ENCODE data around the gene S100A14. TPM values are rescaled to one million over a fixed set of nuclear protein-coding genes. Genes with fewer than 3 reads are reported as not detected.
A peak's percentile ranks its signal among the peaks of the same experiment; 100 is the strongest.

S100A14 gene
- total and polyA plus RNA-seq, 2 experiments from 2014 or later = 0.31 to 2.1 TPM

DNA sequence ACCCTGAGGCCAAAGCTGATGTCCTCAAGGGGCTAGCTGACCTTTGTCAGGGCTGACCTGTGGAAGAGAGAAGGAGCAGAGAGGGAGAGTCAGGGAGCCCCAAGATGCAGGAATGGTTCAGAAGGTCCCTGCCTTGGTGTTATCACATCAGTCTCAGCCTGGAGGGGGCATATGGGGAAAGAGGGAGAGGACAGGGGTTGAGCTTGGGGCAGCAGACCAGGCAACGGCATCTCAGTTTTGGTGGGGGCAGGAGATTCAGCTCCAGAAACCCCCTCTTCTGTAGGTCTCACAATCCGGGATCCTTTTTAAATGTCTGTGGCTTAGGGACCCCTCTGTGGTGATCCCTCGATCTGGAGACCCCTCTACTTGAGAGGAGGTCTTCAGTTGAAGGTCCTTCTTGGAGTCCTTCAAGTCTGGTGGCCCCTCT, 10.4 kb upstream of the S100A14 start:
- Histone ChIP-seq H3K27me3 (replicated peaks; ENCODE audit: insufficient read depth) (no peaks in the 10 kb centered on the region), H3K79me2 (ENCODE audit: insufficient read depth) (peaks cover 53% of the 10 kb centered on the region), H4K20me1 (ENCODE audit: insufficient read depth) (no peaks in the 10 kb centered on the region), H3K9me2 (ENCODE audit: insufficient read depth) (no peaks in the 10 kb centered on the region), H3F3A (ENCODE audit: insufficient read depth) (peaks cover 20% of the 10 kb centered on the region), H3K9ac (peak overlapping the region; percentile 95), H3K9me3 (ENCODE audit: low read depth) (no peaks in the 10 kb centered on the region), H3K4me3 (peak overlapping the region; percentile 85), H3K27ac (peak overlapping the region; percentile 95), H3K4me1 (ENCODE audit: insufficient read depth) (peaks cover 27% of the 10 kb centered on the region), H2AFZ (peak overlapping the region; percentile 74), H3K4me2 (ENCODE audit: unreplicated experiment) (peak overlapping the region; percentile 99), H3K36me3 (ENCODE audit: low read depth) (peaks cover 21% of the 10 kb centered on the region; the same call in 1 of the 2 replicates)
- DNase-seq = peak; percentile 22
- TF ChIP-seq EZH2phosphoT487 (IDR thresholded peaks at IDR 0.05; ENCODE audit: insufficient read depth, low read depth) = no peak
- no peak for TF ChIP-seq EZH2 (IDR thresholded peaks at IDR 0.05; ENCODE audit: insufficient read depth, poor library complexity, severe bottlenecking)
- 2 to 4% methylated on average over 3 of the region's 3 CpGs for WGBS, 2 experiments (ENCODE audit: low coverage in 1 of 2, low lambda C conversion rate in 2 of 2, missing lambda C conversion rate in 2 of 2)
- in situ Hi-C loops (cut with MboI) = no loop called here

DNA sequence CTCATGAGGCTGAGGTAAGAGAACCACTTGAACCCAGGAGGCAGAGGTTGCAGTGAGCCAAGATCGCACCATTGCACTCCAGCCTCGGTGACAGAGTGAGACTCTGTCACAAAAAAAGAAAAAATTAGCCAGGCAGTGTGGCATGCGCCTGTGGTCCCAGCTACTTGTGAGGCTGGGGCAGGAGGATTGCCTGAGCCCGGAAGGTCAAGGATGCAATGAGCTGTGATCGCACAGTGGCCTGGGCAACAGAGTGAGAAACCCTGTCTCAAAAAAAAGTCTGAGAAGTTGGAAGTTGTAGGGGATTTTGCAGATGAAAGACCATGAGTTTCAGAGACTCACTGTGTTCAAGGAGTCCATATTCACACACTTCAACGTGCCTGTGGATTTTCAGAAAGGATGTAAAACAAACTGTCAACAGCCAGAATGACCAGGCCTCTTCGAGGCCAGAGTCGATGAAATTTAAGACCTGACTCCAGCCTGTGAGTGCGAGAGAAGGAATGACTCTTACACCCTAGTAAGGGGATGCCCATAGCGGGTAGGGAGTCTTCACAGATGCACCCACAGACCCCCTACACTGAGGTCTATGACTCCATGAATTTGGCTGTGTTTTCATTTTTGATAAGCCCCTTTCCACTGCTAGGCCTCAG, 9.0 kb upstream of the S100A14 start:
- H3K9ac ChIP-seq = peak overlapping the region; percentile 29; the same call in 1 of the 2 replicates
- H3F3A ChIP-seq (ENCODE audit: insufficient read depth) = peaks cover 21% of the 10 kb centered on the region
- H3K79me2 ChIP-seq (ENCODE audit: insufficient read depth) = peaks cover 53% of the 10 kb centered on the region
- no peaks in the 10 kb centered on the region for H3K27me3 ChIP-seq (replicated peaks; ENCODE audit: insufficient read depth)
- H3K9me3 ChIP-seq (ENCODE audit: low read depth) = no peaks in the 10 kb centered on the region
- peak overlapping the region; percentile 99 for H3K4me2 ChIP-seq (ENCODE audit: unreplicated experiment)
- peaks cover 23% of the 10 kb centered on the region for H3K4me1 ChIP-seq (ENCODE audit: insufficient read depth)
- H4K20me1 ChIP-seq (ENCODE audit: insufficient read depth) = no peaks in the 10 kb centered on the region
- WGBS, 2 experiments (ENCODE audit: low coverage in 1 of 2, low lambda C conversion rate in 2 of 2, missing lambda C conversion rate in 2 of 2) = 91 to 94% methylated on average over 10 of the region's 10 CpGs
- H3K27ac ChIP-seq = peak overlapping the region; percentile 23; the same call in 1 of the 2 replicates
- TF ChIP-seq EZH2 (IDR thresholded peaks at IDR 0.05; ENCODE audit: insufficient read depth, poor library complexity, severe bottlenecking) = no peak
- TF ChIP-seq EZH2phosphoT487 (IDR thresholded peaks at IDR 0.05; ENCODE audit: insufficient read depth, low read depth) = no peak
- peak overlapping the region; percentile 85 for H3K4me3 ChIP-seq
- peaks cover 28% of the 10 kb centered on the region for H3K36me3 ChIP-seq (ENCODE audit: low read depth)
- no peak overlapping the region for H2AFZ ChIP-seq
- in situ Hi-C loops (cut with MboI) = no loop called here
- no peak for DNase-seq
- no peaks in the 10 kb centered on the region for H3K9me2 ChIP-seq (ENCODE audit: insufficient read depth)

DNA sequence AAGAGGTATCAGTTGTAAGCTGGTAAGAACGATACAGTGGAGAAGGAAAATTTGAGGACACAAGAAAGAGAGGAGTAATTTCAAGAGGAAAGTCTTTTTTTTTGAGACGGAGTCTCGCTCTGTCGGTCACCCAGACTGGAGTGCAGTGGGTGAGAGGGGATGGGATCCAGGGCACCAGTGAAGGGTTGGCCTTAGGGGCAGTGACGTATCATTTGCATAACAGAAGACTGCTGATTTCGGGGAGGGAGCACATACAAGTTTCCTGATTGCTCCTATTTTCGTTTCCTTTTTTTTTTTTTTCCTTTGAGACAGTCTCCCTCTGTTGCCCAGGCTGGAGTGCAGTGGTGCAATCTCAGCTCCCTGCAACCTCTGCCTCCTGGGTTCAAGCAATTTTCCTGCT, 7.0 kb upstream of the S100A14 start:
- Histone ChIP-seq H3K79me2 (ENCODE audit: insufficient read depth) (peaks cover 53% of the 10 kb centered on the region), H3K4me3 (no peak overlapping the region)
- in situ Hi-C loops (cut with MboI) = no loop called here

DNA sequence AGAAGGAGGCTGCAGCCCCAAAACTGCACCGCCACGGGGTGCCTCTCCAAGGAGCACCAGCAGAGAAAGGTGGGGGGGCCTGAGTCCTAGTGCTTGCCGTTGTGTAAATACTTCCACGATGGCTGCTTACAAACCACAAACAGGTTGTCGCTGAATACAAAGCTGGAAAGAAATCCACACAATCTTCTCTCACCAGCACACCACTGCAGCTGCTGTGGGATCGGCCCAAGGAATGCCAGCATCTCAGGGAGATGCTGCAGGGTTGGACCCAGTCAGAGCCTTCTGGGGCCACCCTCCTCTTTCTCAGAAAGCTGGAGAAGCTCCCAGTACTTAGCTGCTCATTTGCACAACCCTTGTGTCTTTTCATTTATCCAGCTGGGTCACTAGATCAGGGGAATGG, 3.0 kb upstream of the S100A14 start:
- H3F3A ChIP-seq (ENCODE audit: insufficient read depth) = peaks cover 52% of the 10 kb centered on the region
- in situ Hi-C loops (cut with MboI) = no loop called here
- no peaks in the 10 kb centered on the region for H3K9me3 ChIP-seq (ENCODE audit: low read depth)
- no peak overlapping the region for H3K9ac ChIP-seq
- DNase-seq = no peak
- peaks cover 17% of the 10 kb centered on the region for H3K4me1 ChIP-seq (ENCODE audit: insufficient read depth)
- no peaks in the 10 kb centered on the region for H4K20me1 ChIP-seq (ENCODE audit: insufficient read depth)
- no peaks in the 10 kb centered on the region for H3K27me3 ChIP-seq (replicated peaks; ENCODE audit: insufficient read depth)
- TF ChIP-seq EZH2 (IDR thresholded peaks at IDR 0.05; ENCODE audit: insufficient read depth, poor library complexity, severe bottlenecking) (no peak), EZH2phosphoT487 (IDR thresholded peaks at IDR 0.05; ENCODE audit: insufficient read depth, low read depth) (no peak)
- H3K27ac ChIP-seq = no peak overlapping the region
- 93 to 96% methylated on average over 6 of the region's 6 CpGs for WGBS, 2 experiments (ENCODE audit: low coverage in 1 of 2, low lambda C conversion rate in 2 of 2, missing lambda C conversion rate in 2 of 2)
- peaks cover 26% of the 10 kb centered on the region for H3K79me2 ChIP-seq (ENCODE audit: insufficient read depth)
- H3K9me2 ChIP-seq (ENCODE audit: insufficient read depth) = no peaks in the 10 kb centered on the region
- peaks cover 25% of the 10 kb centered on the region for H3K36me3 ChIP-seq (ENCODE audit: low read depth)
- no peak overlapping the region for H3K4me2 ChIP-seq (ENCODE audit: unreplicated experiment)
- no peak overlapping the region for H3K4me3 ChIP-seq
- H2AFZ ChIP-seq = no peak overlapping the region

More for the DNA sequence above, 7.0 kb upstream of the S100A14 start:
- no peaks in the 10 kb centered on the region for H3K9me3 ChIP-seq (ENCODE audit: low read depth)
- peaks cover 39% of the 10 kb centered on the region for H3K36me3 ChIP-seq (ENCODE audit: low read depth)
- H2AFZ ChIP-seq = no peak overlapping the region
- no peak overlapping the region for H3K4me2 ChIP-seq (ENCODE audit: unreplicated experiment)
- no peak for TF ChIP-seq EZH2 (IDR thresholded peaks at IDR 0.05; ENCODE audit: insufficient read depth, poor library complexity, severe bottlenecking)
- WGBS, 2 experiments (ENCODE audit: low coverage in 1 of 2, low lambda C conversion rate in 2 of 2, missing lambda C conversion rate in 2 of 2) = 92 to 94% methylated on average over 7 of the region's 7 CpGs
- no peaks in the 10 kb centered on the region for H3K27me3 ChIP-seq (replicated peaks; ENCODE audit: insufficient read depth)
- H3K27ac ChIP-seq = no peak overlapping the region
- no peaks in the 10 kb centered on the region for H3K9me2 ChIP-seq (ENCODE audit: insufficient read depth)
- no peaks in the 10 kb centered on the region for H4K20me1 ChIP-seq (ENCODE audit: insufficient read depth)
- peaks cover 41% of the 10 kb centered on the region for H3F3A ChIP-seq (ENCODE audit: insufficient read depth)
- no peak overlapping the region for H3K9ac ChIP-seq
- H3K4me1 ChIP-seq (ENCODE audit: insufficient read depth) = peaks cover 24% of the 10 kb centered on the region
- no peak for DNase-seq

Data from GM23248 (cell line).